ENCODE data around the gene DNMT3A. TPM values are rescaled to one million over a fixed set of nuclear protein-coding genes. Genes with fewer than 3 reads are reported as not detected.

The DNMT3A gene
- total RNA-seq, 1 experiment from 2014 or later, result 215 TPM

GRCh38 chr2:25245141-25245540 lies 96.6 kb downstream of the DNMT3A start:
- no CpG with 5 or more reads among the region's 14 CpGs for WGBS (ENCODE audit: extremely low coverage, insufficient read length, low lambda C conversion rate)
- H3K9me3 Mint-ChIP-seq, result no peaks in the 10 kb centered on the region

More at GRCh38 chr2:25245141-25245540, 96.6 kb downstream of the DNMT3A start:
- Histone ChIP-seq H3K79me1 (ENCODE audit: insufficient read depth, low read depth, low read length, poor library complexity, severe bottlenecking) (peaks cover 6% of the 10 kb centered on the region), H2BK5ac (ENCODE audit: insufficient read length, low read length) (no peak overlapping the region), H2BK20ac (ENCODE audit: low read depth, low read length, poor library complexity, severe bottlenecking) (no peak overlapping the region), H4K5ac (ENCODE audit: insufficient read length, low read depth, low read length) (no peak overlapping the region), H3K27ac (ENCODE audit: insufficient read length, low read depth, low read length) (no peak overlapping the region), H3K14ac (ENCODE audit: insufficient read depth, low read length) (no peak overlapping the region), H3K18ac (ENCODE audit: insufficient read length, low read depth, low read length) (no peak overlapping the region), H3K23ac (ENCODE audit: insufficient read length, low read depth, low read length) (no peak overlapping the region), H3K79me2 (ENCODE audit: insufficient read depth, low read length) (peaks cover 12% of the 10 kb centered on the region; the same call in 1 of the 2 replicates), H2BK15ac (ENCODE audit: low read depth, low read length) (no peak overlapping the region), H4K91ac (ENCODE audit: insufficient read length, low read depth, low read length) (no peak overlapping the region), H2AK5ac (ENCODE audit: insufficient read length, low read length) (no peak overlapping the region), H2BK120ac (ENCODE audit: low read depth, low read length, poor library complexity, severe bottlenecking) (no peak overlapping the region), H3K4me2 (ENCODE audit: insufficient read depth, insufficient read length, low read length) (no peak overlapping the region), H3T11ph (ENCODE audit: low read length) (no peak overlapping the region), H3K23me2 (ENCODE audit: insufficient read length, low read depth, low read length, poor library complexity, severe bottlenecking) (no peaks in the 10 kb centered on the region), H4K20me1 (ENCODE audit: control insufficient read depth, insufficient read depth, insufficient read length) (no peaks in the 10 kb centered on the region), H2AFZ (ENCODE audit: low read length) (no peak overlapping the region), H3K27me3 (ENCODE audit: insufficient read depth, low read length) (no peaks in the 10 kb centered on the region), H3K4me1 (ENCODE audit: insufficient read depth, low read length) (peaks cover 6% of the 10 kb centered on the region; the same call in 1 of the 2 replicates), H2BK12ac (ENCODE audit: insufficient read length, low read depth, low read length) (no peak overlapping the region), H3K56ac (ENCODE audit: insufficient read length, low read depth, low read length) (no peak overlapping the region), H4K8ac (replicated peaks; ENCODE audit: insufficient read length, low read depth, low read length) (no peak overlapping the region), H3K4ac (ENCODE audit: low read depth, low read length) (no peak overlapping the region), H3K9me3 (ENCODE audit: control insufficient read depth, low read depth, low read length) (no peaks in the 10 kb centered on the region), H3K9ac (ENCODE audit: extremely low read depth, insufficient read length, low read length) (no peak overlapping the region)
- Mint-ChIP-seq H3K36me3 (ENCODE audit: insufficient read depth in 1 of 3, low read depth in 3 of 3) (peaks cover 76 to 96% (median 94%) of the 10 kb centered on the region in 3 experiments), H3K27me3 (ENCODE audit: low read depth) (no peaks in the 10 kb centered on the region), H3K27ac (no peak overlapping the region), H3K4me1 (peaks cover 16 to 17% of the 10 kb centered on the region in 2 experiments), H3K4me3 (no peak overlapping the region)
- no peak for TF ChIP-seq CTCF (conservative IDR thresholded peaks at IDR 0.05)
- DNase-seq, result no peak

All from H9 (cell line).